HG03097 (cell line): Measurements from ENCODE around the gene GTPBP6.
"Not testable (repeated sequence)": the region's sequence is repeated elsewhere in the genome, so short reads cannot be mapped to it uniquely, and the experiment has no call there.

Experiments
- ATAC-seq: cut with Tn5 transposase; IDR thresholded peaks from one replicate; pipeline ENCODE4 v1.9.1; 2021; ENCODE audit not compliant: unreplicated experiment, low FRiP score

Gene GTPBP6

DNA sequence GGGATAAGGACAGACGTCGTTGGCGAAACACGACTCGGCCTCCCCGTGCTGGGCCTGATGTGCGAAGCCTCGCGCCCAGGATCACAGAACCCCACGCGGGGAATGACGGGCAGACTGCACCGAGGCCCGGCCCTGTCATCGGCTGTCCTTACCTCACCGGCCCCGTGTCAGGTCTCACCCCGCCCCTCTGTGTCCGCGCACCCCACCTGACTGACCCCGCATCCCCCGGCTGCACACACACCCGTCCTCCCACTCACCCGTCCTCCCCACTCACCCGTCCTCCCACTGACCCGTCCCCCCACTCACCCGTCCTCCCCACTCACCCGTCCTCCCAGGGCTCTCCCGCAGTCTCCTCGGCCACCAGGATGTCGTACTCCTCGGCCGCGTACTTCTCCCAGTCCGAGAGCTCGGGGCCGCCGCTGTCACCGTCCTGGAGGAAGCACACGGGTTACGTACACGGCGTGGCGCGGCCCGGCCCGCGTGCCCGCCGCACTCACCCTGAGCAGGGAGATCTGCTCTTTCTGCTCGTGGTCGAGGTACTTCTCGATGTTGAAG, 19.8 kb upstream of the GTPBP6 start:
- ATAC-seq = no peak

GRCh38 chrX:337331-337831, 18.8 kb upstream of the GTPBP6 start:
- ATAC-seq = no peak

- no peak for ATAC-seq
These were observed 17.6 kb upstream of the GTPBP6 start for GRCh38 chrX:336227-336626.

DNA sequence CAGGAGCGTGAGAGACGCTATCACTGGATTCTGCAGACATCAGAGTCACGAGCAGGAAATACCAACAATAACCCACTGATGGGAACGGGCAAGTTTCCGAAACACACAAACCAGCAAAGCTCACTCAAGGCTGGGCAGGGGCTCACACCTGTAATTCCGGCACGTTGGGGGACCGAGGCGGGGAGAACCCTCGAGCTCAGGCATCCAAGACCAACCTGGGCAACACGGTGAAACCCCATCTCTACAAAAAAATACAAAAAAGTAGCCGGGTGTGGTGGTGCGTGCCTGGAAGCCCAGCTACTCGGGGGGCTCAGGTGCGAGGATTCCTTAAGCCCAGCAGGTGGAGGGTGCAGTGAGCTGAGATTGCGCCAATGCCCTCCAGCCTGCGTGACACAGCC, 17.2 kb upstream of the GTPBP6 start:
- ATAC-seq = no peak

GRCh38 chrX:334971-335757, 16.6 kb upstream of the GTPBP6 start:
- ATAC-seq = no peak

DNA sequence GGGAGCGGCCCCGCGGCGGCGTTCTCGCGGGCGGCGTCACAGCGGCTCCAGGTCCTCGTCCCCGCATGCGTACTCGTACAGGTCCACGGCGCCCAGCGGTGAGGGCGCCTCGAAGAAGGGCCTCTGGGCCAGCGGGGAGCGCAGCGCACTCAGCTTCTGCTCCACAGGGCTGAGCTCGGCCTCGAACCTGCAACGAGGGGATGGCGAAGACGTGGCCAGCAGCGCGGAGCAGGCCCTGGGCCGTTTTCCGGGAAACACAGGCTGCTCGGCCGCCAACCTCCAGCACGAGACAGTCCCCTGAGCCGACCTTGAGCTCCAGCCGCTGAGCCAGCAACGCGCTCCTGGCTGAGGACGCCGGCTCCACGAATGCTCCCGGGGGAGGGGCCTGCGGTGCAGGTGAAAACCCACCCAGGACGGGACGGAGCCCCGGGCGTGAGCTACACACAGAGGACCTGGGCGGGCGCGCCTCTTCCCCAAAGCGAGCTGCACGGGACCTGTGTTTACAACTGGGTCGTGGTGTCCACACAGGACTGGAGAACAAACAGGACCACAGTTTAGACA, 15.8 kb upstream of the GTPBP6 start:
- ATAC-seq = no peak

GRCh38 chrX:333611-334311, 15.2 kb upstream of the GTPBP6 start:
- ATAC-seq = no peak

GRCh38 chrX:332916-333610, 14.5 kb upstream of the GTPBP6 start:
- no peak for ATAC-seq

- ATAC-seq = no peak
These were observed 13.9 kb upstream of the GTPBP6 start for GRCh38 chrX:332496-332860.

DNA sequence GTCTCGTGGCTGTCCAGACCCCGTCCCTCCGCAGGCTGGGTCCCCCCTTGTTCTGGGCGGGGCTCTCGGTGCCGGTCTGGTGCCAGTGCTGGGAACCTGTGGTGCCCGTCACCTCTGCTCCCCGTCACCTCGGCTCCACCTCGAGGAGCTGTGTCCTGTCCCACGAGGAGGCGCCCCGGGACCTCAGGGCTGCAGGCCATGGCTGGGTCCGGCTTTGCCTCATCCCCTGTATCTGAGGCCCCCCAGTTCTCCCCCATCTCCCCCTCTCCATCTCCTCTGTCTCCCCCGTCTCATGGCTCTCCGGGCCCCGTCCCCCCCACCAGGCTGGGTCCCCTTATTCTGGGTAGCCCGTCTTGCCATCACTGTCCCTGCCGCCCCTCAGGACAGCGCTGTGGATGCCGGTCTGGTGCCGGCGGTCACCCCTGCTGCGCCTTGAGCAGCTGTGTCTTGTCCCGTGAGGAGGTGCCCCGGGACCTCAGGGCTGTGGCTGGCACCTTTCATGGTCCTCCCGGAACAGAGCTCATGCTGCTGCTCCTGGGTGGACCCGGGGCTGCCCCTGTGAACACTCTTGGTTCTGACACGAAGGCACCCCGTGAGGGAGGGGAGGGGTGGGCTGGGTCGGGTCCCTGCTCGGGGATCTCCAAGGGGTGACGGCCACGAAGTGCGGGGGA, 13.4 kb upstream of the GTPBP6 start:
- no peak for ATAC-seq

- no peak for ATAC-seq
These were observed 12.7 kb upstream of the GTPBP6 start for GRCh38 chrX:331151-331824.

GRCh38 chrX:330726-331150, 12.1 kb upstream of the GTPBP6 start:
- no peak for ATAC-seq

DNA sequence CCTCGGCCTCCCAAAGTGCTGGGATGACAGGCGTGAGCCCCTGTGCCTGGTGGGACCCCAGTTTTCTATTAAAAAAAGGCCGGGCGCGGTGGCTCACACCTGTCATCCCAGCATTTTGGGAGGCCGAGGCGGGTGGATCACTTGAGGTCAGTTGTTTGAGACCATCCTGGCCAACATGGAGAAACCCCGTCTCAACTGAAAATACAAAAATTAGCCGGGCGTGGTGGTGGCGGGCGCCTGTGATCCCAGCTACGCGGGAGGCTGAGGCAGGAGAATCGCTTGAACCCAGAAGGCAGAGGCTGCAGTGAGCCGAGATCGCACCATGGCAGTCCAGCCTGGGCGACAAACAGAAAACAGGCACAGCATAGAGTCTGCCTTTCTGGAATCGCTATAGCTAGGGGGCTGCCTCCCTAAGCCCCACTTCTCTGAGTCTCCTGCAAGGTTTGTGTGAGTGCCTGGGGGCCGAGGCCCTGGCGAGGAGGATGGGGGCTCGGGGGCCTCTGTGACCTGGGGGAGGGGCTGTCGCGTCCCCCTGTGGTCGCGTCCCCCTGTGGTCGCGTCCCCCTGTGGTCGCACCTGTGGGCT, 11.6 kb upstream of the GTPBP6 start:
- not testable (repeated sequence) for ATAC-seq

DNA sequence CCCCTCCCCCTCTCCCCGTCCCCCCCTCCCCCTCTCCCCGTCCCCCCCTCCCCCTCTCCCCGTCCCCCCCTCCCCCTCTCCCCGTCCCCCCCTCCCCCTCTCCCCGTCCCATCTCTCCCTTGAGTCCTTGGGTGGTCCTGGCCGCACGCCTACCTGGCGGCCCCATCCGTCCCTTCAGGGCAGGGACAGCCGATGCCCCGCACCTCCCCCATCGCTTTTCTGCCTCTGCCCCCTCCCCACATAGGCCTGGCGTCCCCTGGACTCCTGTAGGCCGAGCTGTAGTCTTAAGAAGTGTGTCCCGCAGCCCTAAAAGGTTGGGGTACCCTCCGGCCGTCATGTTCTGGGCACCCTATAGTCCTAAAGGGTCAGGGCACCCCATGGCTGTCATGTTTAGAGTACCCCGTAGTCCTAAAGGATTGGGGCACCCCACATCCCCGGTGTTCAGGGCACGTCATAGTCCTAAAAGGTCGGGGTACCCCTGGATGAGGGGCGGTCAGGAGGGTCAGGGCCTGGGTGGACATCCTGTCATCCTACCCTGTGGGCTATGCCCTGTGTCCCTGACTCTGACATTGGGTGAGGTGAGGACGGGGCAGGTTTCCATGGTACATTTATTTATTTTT, 10.8 kb upstream of the GTPBP6 start:
- no peak for ATAC-seq

DNA sequence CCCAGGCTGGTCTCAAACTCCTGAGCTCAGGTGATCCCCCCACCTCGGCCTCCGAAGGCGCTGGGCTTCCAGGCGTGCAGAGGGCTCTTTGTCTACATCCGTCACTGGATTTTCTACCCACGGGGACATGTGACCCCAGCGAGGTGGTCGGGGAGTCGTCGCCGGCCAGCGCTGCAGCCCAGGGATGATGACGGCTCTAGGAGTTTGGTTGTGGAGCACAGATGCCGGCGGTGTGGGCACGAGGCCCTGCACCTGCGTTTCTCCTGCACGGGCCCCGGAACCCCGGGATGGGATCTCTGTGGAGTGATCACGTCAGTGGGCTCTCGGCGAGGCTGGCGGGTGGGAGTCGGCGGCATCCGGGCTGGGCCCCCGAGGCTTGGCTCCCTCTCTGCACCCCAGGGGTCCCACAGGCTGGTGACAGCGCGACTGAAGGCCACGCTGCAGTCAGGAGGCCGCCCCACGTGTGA, 9.1 kb upstream of the GTPBP6 start:
- ATAC-seq = no peak

DNA sequence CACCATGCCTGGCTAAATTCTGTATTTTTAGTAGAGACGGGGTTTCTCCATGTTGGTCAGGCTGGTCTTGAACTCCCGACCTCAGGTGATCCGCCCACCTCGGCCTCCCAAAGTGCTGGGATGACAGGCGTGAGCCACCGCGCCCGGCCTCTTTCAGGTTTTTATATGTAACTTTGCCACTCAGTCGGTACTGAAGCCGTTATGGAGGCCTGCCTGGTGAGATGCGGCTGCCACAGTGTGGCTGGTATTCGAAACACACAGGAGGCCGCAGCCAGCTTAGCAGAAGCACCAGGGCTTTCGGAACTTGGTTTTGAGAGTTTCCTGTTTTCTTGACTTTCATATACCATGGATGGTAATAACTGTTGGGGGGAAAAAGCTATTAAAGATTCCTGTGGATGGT, 6.1 kb upstream of the GTPBP6 start:
- ATAC-seq = not testable (repeated sequence)

DNA sequence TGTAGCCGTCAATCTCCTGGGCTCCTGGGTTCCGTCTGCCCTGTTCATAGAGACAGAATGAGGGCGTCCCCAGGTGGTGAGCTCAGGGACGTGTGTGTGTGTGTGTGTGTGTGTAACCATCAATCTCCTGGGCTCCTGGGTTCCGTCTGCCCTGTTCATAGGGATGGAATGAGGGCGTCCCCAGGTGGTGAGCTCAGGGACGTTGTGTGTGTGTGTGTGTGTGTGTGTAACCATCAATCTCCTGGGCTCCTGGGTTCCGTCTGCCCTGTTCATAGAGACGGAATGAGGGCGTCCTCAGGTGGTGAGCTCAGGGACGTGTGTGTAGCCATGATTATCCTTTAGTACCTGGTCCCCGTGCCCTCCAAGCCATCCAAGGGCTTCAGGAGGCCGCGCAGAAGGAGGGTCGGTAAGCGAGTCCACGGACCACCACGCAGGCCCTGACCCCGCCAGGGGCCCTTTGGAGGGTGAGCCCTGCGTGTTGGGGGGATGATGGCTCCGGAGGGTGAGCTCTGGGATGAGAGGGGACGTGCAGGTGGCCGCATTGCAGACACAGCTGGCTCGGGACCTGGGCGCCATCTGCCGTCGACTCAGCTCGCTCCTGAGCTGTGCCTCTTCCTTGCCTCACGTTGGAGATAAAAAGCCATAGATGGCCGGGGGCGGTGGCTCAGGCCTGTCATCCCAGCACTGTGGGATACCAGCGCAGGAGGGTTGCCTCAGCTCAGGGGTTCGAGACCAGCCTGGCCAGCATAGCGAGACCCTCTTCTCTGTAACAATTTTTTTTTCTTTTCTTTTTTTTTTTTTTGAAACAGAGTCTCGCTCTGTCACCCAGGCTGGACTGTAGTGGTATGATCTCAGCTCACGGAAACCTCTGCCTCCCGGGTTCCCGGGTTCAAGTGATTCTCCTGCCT, 5.4 kb upstream of the GTPBP6 start:
- ATAC-seq = no peak
